Loucy (cell line): ENCODE measurements around the gene TMEM38A.

Source experiments
- EZH2phosphoT487 ChIP-seq: fragments of 200-600 bp; IDR thresholded peaks from 2 replicates; pipeline ENCODE4 v1.6.1; 2018; ENCODE audit warnings: antibody characterized with exemption, mild to moderate bottlenecking, moderate library complexity, borderline replicate concordance
- TF ChIP-seq, protein P1 (sequence below): fragments of 200-600 bp; sonication (generic); conservative IDR thresholded peaks from 2 replicates; pipeline ENCODE4 v1.5.1; 2014; ENCODE audit warnings: mild to moderate bottlenecking, antibody characterized with exemption, low read length

DNA sequence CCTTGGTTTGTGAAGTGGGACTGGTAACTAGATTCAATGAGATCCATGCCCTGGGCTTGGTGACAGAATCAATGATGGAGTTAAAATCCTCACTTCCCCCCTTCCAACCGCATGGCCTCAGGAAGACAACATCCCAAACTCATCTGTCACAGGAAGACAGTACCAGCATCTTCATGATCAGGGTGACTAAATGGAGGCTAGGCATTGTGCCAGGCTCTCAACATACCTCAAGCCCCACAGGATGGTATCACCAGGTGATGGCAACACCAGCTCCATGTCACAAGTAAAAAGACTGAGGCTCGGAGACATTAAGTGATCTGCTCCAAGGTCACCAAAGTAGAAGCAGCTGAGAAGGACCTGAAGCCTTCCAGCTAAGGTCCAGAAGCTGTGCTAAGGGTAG is 47.1 kb upstream of the TMEM38A start:
- TF ChIP-seq, protein P1, sequence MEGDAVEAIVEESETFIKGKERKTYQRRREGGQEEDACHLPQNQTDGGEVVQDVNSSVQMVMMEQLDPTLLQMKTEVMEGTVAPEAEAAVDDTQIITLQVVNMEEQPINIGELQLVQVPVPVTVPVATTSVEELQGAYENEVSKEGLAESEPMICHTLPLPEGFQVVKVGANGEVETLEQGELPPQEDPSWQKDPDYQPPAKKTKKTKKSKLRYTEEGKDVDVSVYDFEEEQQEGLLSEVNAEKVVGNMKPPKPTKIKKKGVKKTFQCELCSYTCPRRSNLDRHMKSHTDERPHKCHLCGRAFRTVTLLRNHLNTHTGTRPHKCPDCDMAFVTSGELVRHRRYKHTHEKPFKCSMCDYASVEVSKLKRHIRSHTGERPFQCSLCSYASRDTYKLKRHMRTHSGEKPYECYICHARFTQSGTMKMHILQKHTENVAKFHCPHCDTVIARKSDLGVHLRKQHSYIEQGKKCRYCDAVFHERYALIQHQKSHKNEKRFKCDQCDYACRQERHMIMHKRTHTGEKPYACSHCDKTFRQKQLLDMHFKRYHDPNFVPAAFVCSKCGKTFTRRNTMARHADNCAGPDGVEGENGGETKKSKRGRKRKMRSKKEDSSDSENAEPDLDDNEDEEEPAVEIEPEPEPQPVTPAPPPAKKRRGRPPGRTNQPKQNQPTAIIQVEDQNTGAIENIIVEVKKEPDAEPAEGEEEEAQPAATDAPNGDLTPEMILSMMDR, result no peak
- no peak for TF ChIP-seq EZH2phosphoT487
